DOHH2 (cell line): ENCODE data around the gene RIN1.

Experiments used
- CTCF ChIP-seq: fragments of 200-600 bp; sonication (generic); IDR thresholded peaks from one replicate; pipeline ENCODE4 v1.5.1; 2014; ENCODE audit warnings: antibody characterized with exemption, mild to moderate bottlenecking, low read depth, low read length; ENCODE audit not compliant: poor library complexity, severe bottlenecking
- EZH2phosphoT487 ChIP-seq: fragments of 200-600 bp; sonication (generic); IDR thresholded peaks from 2 replicates; pipeline ENCODE4 v1.6.1; 2017; ENCODE audit warnings: borderline replicate concordance, mild to moderate bottlenecking, antibody characterized with exemption, low read length, moderate library complexity, mixed read lengths

GRCh38 chr11:66284526-66285078 lies 51.6 kb downstream of the RIN1 start:
- TF ChIP-seq CTCF (no peak), EZH2phosphoT487 (no peak)
